ENCODE data around the gene ENO2.
"Not testable (repeated sequence)": the region's sequence is repeated elsewhere in the genome, so short reads cannot be mapped to it uniquely, and the experiment has no call there.

Gene ENO2

GRCh38 chr12:6873094-6874014, 41.0 kb upstream of the ENO2 start, which contains the start of gene SPSB2:
SPSB2 (minus strand) TSS chr12:6873303; CDS start chr12:6872901, 402 bp downstream.
- peak within 1 kb of the TSS; percentile 94 for H3K4me3 ChIP-seq (ENCODE audit: low read length, poor library complexity, severe bottlenecking)
- no peaks in the 10 kb centered on the region for H3K27me3 ChIP-seq (ENCODE audit: insufficient read depth, low read length, poor library complexity, severe bottlenecking)
- H3K9me3 ChIP-seq (ENCODE audit: insufficient read depth, low read depth, low read length) = no peaks in the 10 kb centered on the region
- H4K20me1 ChIP-seq (ENCODE audit: insufficient read depth, low read length, poor library complexity, severe bottlenecking) = peaks cover 46% of the 10 kb centered on the region
- no peak for TF ChIP-seq EZH2phosphoT487 (IDR thresholded peaks at IDR 0.05; ENCODE audit: borderline replicate concordance)
- TF ChIP-seq, protein P1, sequence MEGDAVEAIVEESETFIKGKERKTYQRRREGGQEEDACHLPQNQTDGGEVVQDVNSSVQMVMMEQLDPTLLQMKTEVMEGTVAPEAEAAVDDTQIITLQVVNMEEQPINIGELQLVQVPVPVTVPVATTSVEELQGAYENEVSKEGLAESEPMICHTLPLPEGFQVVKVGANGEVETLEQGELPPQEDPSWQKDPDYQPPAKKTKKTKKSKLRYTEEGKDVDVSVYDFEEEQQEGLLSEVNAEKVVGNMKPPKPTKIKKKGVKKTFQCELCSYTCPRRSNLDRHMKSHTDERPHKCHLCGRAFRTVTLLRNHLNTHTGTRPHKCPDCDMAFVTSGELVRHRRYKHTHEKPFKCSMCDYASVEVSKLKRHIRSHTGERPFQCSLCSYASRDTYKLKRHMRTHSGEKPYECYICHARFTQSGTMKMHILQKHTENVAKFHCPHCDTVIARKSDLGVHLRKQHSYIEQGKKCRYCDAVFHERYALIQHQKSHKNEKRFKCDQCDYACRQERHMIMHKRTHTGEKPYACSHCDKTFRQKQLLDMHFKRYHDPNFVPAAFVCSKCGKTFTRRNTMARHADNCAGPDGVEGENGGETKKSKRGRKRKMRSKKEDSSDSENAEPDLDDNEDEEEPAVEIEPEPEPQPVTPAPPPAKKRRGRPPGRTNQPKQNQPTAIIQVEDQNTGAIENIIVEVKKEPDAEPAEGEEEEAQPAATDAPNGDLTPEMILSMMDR (conservative IDR thresholded peaks at IDR 0.05; ENCODE audit: low read length) = no peak
- peaks cover 5% of the 10 kb centered on the region; the same call in 1 of the 2 replicates for H3F3A ChIP-seq (ENCODE audit: low read depth)
- H3K9ac ChIP-seq (ENCODE audit: low read depth, low read length, poor library complexity, severe bottlenecking) = peak within 1 kb of the TSS; percentile 92
- peaks cover 25% of the 10 kb centered on the region; the same call in 1 of the 2 replicates for H3K36me3 ChIP-seq (ENCODE audit: insufficient read depth, low read length)
- peak within 1 kb of the TSS; percentile 98 for H3K4me2 ChIP-seq (ENCODE audit: low read depth, low read length, poor library complexity, severe bottlenecking)
- no peaks in the 10 kb centered on the region for H3K9me2 ChIP-seq (replicated peaks; ENCODE audit: low read depth, low read length)
- peaks cover 36% of the 10 kb centered on the region for H3K4me1 ChIP-seq (ENCODE audit: insufficient read depth, low read length, poor library complexity, severe bottlenecking)
- peak within 1 kb of the TSS; percentile 92 for H2AFZ ChIP-seq (ENCODE audit: low read length)
- peaks cover 51% of the 10 kb centered on the region for H3K79me2 ChIP-seq (ENCODE audit: insufficient read depth, low read length)

- Histone ChIP-seq H3K4me2 (ENCODE audit: low read depth, low read length, poor library complexity, severe bottlenecking) (peak overlapping the region; percentile 98), H3K4me3 (ENCODE audit: low read length, poor library complexity, severe bottlenecking) (peak overlapping the region; percentile 94), H3K36me3 (ENCODE audit: insufficient read depth, low read length) (peaks cover 25% of the 10 kb centered on the region; the same call in 1 of the 2 replicates), H4K20me1 (ENCODE audit: insufficient read depth, low read length, poor library complexity, severe bottlenecking) (peaks cover 40% of the 10 kb centered on the region), H3K9ac (ENCODE audit: low read depth, low read length, poor library complexity, severe bottlenecking) (peak overlapping the region; percentile 85), H3K4me1 (ENCODE audit: insufficient read depth, low read length, poor library complexity, severe bottlenecking) (peaks cover 36% of the 10 kb centered on the region), H2AFZ (ENCODE audit: low read length) (peak overlapping the region; percentile 92; the same call in 1 of the 2 replicates), H3K79me2 (ENCODE audit: insufficient read depth, low read length) (peaks cover 45% of the 10 kb centered on the region)
- not testable (repeated sequence) for H3K9me2 ChIP-seq (replicated peaks; ENCODE audit: low read depth, low read length); H3F3A ChIP-seq (ENCODE audit: low read depth); H3K27me3 ChIP-seq (ENCODE audit: insufficient read depth, low read length, poor library complexity, severe bottlenecking); H3K9me3 ChIP-seq (ENCODE audit: insufficient read depth, low read depth, low read length)
These were observed 40.4 kb upstream of the ENO2 start for GRCh38 chr12:6874015-6874368.

GRCh38 chr12:6879824-6880223, 34.6 kb upstream of the ENO2 start:
- H3K9me2 ChIP-seq (replicated peaks; ENCODE audit: low read depth, low read length); H4K20me1 ChIP-seq (ENCODE audit: insufficient read depth, low read length, poor library complexity, severe bottlenecking); H3K4me1 ChIP-seq (ENCODE audit: insufficient read depth, low read length, poor library complexity, severe bottlenecking); H3K27me3 ChIP-seq (ENCODE audit: insufficient read depth, low read length, poor library complexity, severe bottlenecking); H3K79me2 ChIP-seq (ENCODE audit: insufficient read depth, low read length); H3K4me3 ChIP-seq (ENCODE audit: low read length, poor library complexity, severe bottlenecking); H3K9me3 ChIP-seq (ENCODE audit: insufficient read depth, low read depth, low read length); H3K36me3 ChIP-seq (ENCODE audit: insufficient read depth, low read length); H2AFZ ChIP-seq (ENCODE audit: low read length); H3K4me2 ChIP-seq (ENCODE audit: low read depth, low read length, poor library complexity, severe bottlenecking); H3K9ac ChIP-seq (ENCODE audit: low read depth, low read length, poor library complexity, severe bottlenecking); H3F3A ChIP-seq (ENCODE audit: low read depth): not testable (repeated sequence)

GRCh38 chr12:6883252-6883651, 31.1 kb upstream of the ENO2 start:
- H3K9ac ChIP-seq (ENCODE audit: low read depth, low read length, poor library complexity, severe bottlenecking) = no peak overlapping the region
- TF ChIP-seq, protein P1 (conservative IDR thresholded peaks at IDR 0.05; ENCODE audit: low read length) = no peak
- no peak for TF ChIP-seq EZH2phosphoT487 (IDR thresholded peaks at IDR 0.05; ENCODE audit: borderline replicate concordance)
- no peaks in the 10 kb centered on the region for H3K36me3 ChIP-seq (ENCODE audit: insufficient read depth, low read length)
- no peaks in the 10 kb centered on the region for H3K9me3 ChIP-seq (ENCODE audit: insufficient read depth, low read depth, low read length)
- no peaks in the 10 kb centered on the region for H3K27me3 ChIP-seq (ENCODE audit: insufficient read depth, low read length, poor library complexity, severe bottlenecking)
- no peaks in the 10 kb centered on the region for H3K9me2 ChIP-seq (replicated peaks; ENCODE audit: low read depth, low read length)
- H3F3A ChIP-seq (ENCODE audit: low read depth) = no peaks in the 10 kb centered on the region
- no peak overlapping the region for H2AFZ ChIP-seq (ENCODE audit: low read length)
- no peaks in the 10 kb centered on the region for H3K4me1 ChIP-seq (ENCODE audit: insufficient read depth, low read length, poor library complexity, severe bottlenecking)
- no peaks in the 10 kb centered on the region for H3K79me2 ChIP-seq (ENCODE audit: insufficient read depth, low read length)
- no peaks in the 10 kb centered on the region for H4K20me1 ChIP-seq (ENCODE audit: insufficient read depth, low read length, poor library complexity, severe bottlenecking)
- no peak overlapping the region for H3K4me2 ChIP-seq (ENCODE audit: low read depth, low read length, poor library complexity, severe bottlenecking)
- H3K4me3 ChIP-seq (ENCODE audit: low read length, poor library complexity, severe bottlenecking) = no peak overlapping the region
